Activated CD4-positive, alpha-beta T cell treated with anti-CD3 and anti-CD28 coated beads, Interleukin-2, amount 50 U/mL, for 48 hours (primary cell): Measurements from ENCODE around the gene TMPRSS9.
"Not testable (repeated sequence)": the region's sequence is repeated elsewhere in the genome, so short reads cannot be mapped to it uniquely, and the experiment has no call there.

ENCODE experiments used
- DNase-seq, 2 experiments: peaks; one replicate each; pipeline ENCODE4 v3.0.0-alpha.2; 2020

TMPRSS9 gene

DNA sequence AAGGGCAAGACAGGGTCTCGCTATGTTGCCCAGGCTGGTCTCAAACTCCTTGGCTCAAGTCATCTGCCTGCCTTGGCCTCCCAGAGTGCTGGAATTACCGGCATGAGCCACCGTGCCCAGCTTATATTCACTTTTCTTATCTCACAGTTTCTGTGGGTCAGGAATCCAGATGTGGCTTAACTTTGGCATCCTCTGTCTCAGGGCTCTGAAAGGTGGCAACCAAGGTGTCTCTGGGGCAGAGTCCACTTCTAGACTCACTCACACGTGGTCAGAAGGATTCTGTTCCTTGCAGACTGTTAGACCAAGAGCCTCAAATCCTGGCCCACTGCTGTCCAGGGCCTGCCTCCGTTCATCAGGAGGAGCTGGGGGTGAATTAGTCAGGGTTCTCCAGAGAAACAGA is 104.3 kb downstream of the TMPRSS9 start:
- DNase-seq: no peak

DNA sequence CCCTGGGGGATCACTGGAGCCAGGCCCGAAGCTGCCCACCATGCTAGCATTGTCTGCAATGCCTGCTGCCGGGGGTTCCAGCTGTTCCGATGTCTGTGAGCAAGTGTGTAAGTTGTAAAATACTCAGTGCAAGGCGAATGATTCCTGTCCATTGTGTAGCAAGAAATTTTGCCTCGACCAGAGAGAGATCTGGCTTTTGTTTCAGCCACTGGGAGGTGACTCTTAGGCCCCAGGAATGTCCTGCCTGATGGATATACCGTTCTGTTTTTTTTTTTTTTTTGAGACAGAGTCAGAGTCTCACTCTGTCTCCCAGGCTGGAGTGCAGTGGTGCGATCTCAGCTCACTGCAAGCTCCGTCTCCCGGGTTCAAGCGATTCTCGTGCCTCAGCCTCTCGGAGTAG is 108.5 kb downstream of the TMPRSS9 start:
- no peak for DNase-seq

DNA sequence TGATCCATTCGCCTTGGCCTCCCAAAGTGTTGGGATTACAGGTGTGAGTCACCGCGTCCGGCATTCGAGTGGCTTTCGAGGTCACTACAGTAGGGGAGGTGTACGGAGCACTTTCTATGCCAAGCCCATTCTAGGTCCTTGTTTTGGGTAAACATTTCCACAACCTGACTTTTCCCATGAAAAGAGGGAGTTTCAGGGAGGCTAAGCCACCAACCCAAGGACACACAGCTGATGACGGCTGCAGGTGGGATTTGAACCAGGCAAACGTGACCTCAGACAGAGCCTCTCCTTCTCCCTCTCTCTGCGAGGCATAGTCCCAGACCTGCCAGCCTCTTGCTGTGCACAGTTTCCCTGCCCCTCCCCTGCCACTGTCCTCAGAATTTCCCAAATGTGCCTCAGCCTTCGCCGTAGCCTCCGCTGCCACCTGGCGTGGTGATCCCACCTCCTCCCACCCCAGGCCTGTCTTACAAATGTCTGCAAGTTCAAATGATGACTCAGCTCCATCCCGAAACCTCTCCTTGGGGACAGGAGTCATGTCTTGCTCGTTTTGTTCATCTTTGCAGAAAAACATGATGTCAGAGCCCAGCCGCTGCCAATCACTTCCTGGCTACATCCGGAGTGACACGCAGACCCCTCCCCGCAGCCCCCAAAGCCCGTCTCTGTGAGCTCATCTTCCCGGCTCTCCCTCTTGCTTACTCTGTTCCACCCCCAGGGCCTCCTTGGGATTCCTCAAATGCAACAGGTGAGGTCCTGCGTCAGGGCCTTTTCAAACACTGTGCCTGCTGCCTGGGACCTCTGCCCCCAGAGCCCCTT is 109.2 kb downstream of the TMPRSS9 start:
- peak; percentile 47 to 66 for DNase-seq

DNA sequence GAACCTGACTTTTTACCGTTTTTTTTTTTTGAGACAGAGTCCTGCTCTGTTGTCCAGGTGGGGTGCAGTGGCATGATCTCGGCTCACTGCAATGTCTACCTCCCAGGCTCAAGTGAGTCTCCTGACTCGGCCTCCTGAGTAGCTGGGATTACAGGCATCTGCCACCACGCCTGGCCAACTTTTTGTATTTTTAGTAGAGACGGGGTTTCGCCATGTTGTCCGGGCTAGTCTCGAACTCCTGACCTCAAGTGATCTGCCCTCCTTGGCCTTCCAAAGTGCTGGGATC is 109.8 kb downstream of the TMPRSS9 start:
- not testable (repeated sequence) for DNase-seq

DNA sequence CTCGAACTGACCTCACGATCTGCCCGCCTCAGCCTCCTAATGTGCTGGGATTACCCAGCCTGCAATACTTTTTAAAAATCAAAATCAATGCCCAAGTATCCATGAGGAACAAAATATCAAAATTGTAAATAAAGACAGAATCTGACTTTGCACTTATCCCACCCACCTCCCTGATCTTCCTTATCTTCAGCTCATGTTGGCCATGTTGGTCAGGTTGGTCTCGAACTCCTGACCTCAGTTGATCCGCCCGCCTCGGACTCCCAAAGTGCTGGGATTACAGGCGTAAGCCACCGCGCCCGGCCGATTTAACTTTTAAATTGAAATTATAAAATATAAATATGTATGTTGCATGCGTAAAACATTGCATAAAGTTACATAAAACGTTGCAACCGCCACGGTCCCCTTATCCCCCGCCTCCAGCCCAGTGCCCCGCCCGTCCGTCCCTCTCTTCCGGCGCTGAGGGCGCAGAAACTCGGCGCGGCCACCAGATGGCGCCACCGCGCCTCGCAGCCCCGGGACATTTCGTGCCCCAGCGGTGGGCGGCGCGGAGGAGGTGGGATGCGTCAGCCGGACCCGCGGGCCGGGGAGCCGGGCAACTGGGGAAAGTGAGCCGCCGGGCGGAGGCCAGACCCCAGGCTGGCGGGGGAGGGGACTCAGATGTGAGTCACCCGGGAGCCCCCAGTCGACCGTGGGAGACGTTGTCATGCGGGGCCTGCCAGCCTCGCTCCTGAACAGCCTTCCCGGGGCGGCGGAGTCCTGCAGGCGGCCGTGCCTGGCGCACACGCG is 114.4 kb downstream of the TMPRSS9 start:
- peak; percentile 88 to 91 for DNase-seq

DNA sequence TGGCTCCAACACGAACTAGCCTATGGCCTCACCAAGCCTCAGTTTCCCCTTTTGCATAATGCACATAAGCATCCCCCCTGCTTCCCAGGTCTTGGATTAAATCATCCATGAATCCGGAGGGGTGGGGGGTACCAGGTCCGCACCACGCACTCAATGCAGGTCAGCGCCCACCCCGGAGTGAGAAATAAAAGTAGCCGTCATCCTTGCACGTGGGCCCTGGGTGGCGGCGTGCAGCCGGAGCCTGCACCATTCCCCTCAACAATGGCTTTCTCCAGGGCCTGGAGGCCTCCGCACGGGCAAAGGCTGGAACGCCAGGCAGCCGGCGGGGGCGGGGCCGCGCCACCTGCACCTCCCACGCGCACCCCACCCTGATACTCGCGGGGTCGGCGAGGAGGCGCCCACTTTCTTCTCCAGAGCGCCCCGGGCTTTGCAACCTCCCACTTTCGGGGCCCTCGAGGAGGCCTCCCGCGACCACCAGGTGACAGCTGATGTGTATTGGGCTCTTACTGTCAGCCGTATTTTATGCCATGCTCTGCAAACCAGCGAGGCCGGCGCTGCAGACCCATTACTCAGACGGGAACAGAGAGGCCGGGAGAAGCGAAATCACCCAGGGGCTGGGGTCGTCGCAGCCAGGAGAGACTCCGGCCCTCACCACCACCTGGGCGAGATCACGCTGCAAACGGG is 115.1 kb downstream of the TMPRSS9 start:
- peak; percentile 76 to 81 for DNase-seq
